GM12872 (cell line): Measurements from ENCODE around the gene PDE10A.

Experiments
- CTCF ChIP-seq: IDR thresholded peaks from 3 replicates; pipeline ENCODE4 v1.5.1; 2011; ENCODE audit warnings: low read depth, mild to moderate bottlenecking, low read length, moderate library complexity; ENCODE audit not compliant: insufficient read depth

Gene PDE10A

GRCh38 chr6:165487950-165488349, 175.1 kb downstream of the PDE10A start:
- no peak for TF ChIP-seq CTCF

GRCh38 chr6:165487347-165487746, 175.7 kb downstream of the PDE10A start:
- TF ChIP-seq CTCF, result no peak

GRCh38 chr6:165486183-165487137, 176.6 kb downstream of the PDE10A start:
- TF ChIP-seq CTCF, result no peak

- no peak for TF ChIP-seq CTCF
Measured at GRCh38 chr6:165484178-165484889, 178.7 kb downstream of the PDE10A start.

- TF ChIP-seq CTCF, result no peak
Measured at GRCh38 chr6:165481921-165482320, 181.1 kb downstream of the PDE10A start.

- TF ChIP-seq CTCF, result no peak
Measured at GRCh38 chr6:165480916-165481315, 182.1 kb downstream of the PDE10A start.

- no peak for TF ChIP-seq CTCF
Measured at GRCh38 chr6:165478581-165478980, 184.5 kb downstream of the PDE10A start.
